Vagina (tissue), 2 donors: ENCODE results near the gene SLC22A23. TPM values are rescaled to one million over a fixed set of nuclear protein-coding genes. Genes with fewer than 3 reads are reported as not detected.

Experiments used
- DNase-seq, 2 donors: peaks; one replicate each; pipeline ENCODE4 v3.0.0-alpha.2; 2017; ENCODE audit errors: extremely low spot score in 2 of 2
- H3K27ac ChIP-seq: fragments of 200-600 bp; sonication (generic); one replicate; pipeline ENCODE4 v1.5.1; 2019
- H3K27me3 ChIP-seq: fragments of 200-600 bp; sonication (generic); one replicate; pipeline ENCODE4 v1.5.1; 2019
- H3K36me3 ChIP-seq, 2 donors: fragments of 200-600 bp; sonication (generic); one replicate each; pipeline ENCODE4 v1.5.1; 2017 to 2019
- H3K4me1 ChIP-seq: fragments of 200-600 bp; sonication (generic); one replicate; pipeline ENCODE4 v1.5.1; 2019
- H3K4me3 ChIP-seq, 2 donors: fragments of 200-600 bp; sonication (generic); 1 replicate in 1 of 2; 2 replicates in 1 of 2; pipeline ENCODE4 v1.5.1; 2016 to 2019
- H3K9me3 ChIP-seq: fragments of 200-600 bp; sonication (generic); one replicate; pipeline ENCODE4 v1.5.1; 2019
- POLR2A ChIP-seq, 2 donors: fragments of 450-650 bp; IDR thresholded peaks; one replicate each; pipeline ENCODE4 v1.6.1; 2017; ENCODE audit warnings: antibody characterized with exemption in 2 of 2, mild to moderate bottlenecking in 2 of 2, moderate library complexity in 2 of 2
- POLR2AphosphoS5 ChIP-seq, 2 donors: sonication (generic); formaldehyde crosslinking; IDR thresholded peaks; one replicate each; pipeline ENCODE4 v1.9.0; 2017; ENCODE audit warnings: antibody characterized with exemption in 2 of 2, mild to moderate bottlenecking in 2 of 2, low read depth in 1 of 2; ENCODE audit not compliant: insufficient read depth in 1 of 2
- intact Hi-C: fragments of 100-400 bp; cut with DNase I; formaldehyde crosslinking; loops from one replicate; pipeline ENCODE4 v1.15.1; 2023
- total RNA-seq: library from RNA; depleted of rRNA; stranded (reverse); fragments of >200 nt; gene quantifications from one replicate; pipeline ENCODE4 v1.2.3, GENCODE V29; 2016
- TF ChIP-seq, protein P1 (sequence below), 3 experiments: fragments of 450-650 bp in 2 of 3; fragments of 200-600 bp in 1 of 3; sonication (generic) in 1 of 3; IDR thresholded peaks; one replicate each; pipeline ENCODE4 v1.5.1; 2017 to 2019; ENCODE audit warnings: antibody characterized with exemption in 3 of 3, mild to moderate bottlenecking in 2 of 3, moderate library complexity in 2 of 3

SLC22A23 gene
- total RNA-seq, 1 donor from 2014 or later: 40.5 TPM

DNA sequence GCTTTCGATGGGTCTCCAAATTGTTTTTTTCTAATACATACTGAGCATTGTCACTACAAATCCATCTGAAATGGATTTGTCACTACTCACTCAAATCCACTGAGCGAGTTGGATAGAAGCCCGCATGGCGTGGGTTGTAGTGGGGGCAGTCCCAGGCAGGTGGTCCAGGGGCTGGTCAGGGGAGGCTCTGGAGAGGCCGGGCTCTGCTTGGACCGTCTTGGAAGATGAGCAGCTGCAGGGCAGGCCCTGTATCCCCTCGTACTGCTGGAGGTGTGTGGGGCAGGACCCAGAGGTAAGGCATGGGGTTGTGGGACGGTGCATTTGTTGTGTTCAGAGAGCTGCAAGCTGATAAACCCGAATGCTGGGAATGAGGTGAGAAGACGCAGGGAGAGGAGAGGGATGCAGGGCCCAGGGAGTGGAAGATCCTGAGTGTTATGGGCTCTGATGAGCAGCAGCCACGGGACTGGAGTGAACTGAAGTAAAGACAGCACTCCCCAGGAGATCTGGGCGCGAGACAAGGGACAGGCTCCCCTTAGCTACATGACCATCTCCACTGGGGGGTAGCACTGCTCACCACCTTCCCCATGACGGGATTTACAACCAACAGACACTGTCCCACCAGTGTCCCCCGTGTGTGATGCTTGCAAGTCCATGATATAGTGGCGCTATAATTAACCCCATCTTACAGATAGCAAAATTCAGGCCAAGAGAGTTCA, 152.2 kb downstream of the SLC22A23 start:
- Histone ChIP-seq H3K27ac (no peak overlapping the region), H3K27me3 (no peaks in the 10 kb centered on the region), H3K4me1 (no peaks in the 10 kb centered on the region), H3K4me3 (no peak overlapping the region), H3K36me3 (no peaks in the 10 kb centered on the region), H3K9me3 (no peaks in the 10 kb centered on the region)
- TF ChIP-seq POLR2A (IDR thresholded peaks at IDR 0.05): no peak
- TF ChIP-seq, protein P1, sequence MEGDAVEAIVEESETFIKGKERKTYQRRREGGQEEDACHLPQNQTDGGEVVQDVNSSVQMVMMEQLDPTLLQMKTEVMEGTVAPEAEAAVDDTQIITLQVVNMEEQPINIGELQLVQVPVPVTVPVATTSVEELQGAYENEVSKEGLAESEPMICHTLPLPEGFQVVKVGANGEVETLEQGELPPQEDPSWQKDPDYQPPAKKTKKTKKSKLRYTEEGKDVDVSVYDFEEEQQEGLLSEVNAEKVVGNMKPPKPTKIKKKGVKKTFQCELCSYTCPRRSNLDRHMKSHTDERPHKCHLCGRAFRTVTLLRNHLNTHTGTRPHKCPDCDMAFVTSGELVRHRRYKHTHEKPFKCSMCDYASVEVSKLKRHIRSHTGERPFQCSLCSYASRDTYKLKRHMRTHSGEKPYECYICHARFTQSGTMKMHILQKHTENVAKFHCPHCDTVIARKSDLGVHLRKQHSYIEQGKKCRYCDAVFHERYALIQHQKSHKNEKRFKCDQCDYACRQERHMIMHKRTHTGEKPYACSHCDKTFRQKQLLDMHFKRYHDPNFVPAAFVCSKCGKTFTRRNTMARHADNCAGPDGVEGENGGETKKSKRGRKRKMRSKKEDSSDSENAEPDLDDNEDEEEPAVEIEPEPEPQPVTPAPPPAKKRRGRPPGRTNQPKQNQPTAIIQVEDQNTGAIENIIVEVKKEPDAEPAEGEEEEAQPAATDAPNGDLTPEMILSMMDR (IDR thresholded peaks at IDR 0.05): no peak
- intact Hi-C loops: no loop called here
- no peak for DNase-seq

DNA sequence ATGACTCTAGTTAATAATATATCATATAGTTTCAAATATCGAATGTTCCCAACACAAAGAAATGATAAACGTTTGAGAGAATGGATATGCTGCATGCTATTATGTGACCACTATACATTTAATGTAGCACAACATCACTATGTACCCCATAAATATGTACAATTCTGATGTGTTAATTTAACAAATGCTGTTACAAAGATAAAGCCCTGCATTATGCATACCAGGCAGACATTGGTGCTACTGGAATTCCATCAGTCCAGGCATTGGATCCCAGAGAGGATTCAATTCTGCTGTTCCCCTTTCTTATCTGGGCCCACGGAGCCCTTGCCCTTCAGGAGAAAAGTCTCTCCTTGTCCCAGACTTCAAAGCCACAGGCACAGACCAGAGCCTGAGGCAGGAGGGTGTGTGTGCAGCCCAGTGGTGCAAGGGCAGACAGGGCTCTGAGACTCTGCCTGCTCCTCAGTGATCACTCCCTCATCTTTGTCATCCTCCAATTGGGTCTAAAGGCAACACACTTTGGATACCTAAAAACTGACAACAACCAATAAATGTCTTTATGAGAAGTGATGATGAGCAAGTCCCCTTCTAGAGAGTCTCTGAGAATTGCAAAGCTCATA, 152.9 kb downstream of the SLC22A23 start:
- intact Hi-C loops: no loop called here
- DNase-seq: no peak
- Histone ChIP-seq H3K4me3 (no peak overlapping the region), H3K36me3 (no peaks in the 10 kb centered on the region), H3K27me3 (no peaks in the 10 kb centered on the region), H3K27ac (no peak overlapping the region), H3K4me1 (no peaks in the 10 kb centered on the region), H3K9me3 (no peaks in the 10 kb centered on the region)
- TF ChIP-seq POLR2AphosphoS5 (IDR thresholded peaks at IDR 0.05; ENCODE audit: insufficient read depth in 1 of 2, low read depth in 1 of 2) (no peak), POLR2A (IDR thresholded peaks at IDR 0.05) (no peak)
- TF ChIP-seq, protein P1 (IDR thresholded peaks at IDR 0.05): no peak

GRCh38 chr6:3301506-3301905, 155.3 kb downstream of the SLC22A23 start:
- Histone ChIP-seq H3K36me3 (no peaks in the 10 kb centered on the region), H3K4me3 (no peak overlapping the region), H3K4me1 (no peaks in the 10 kb centered on the region), H3K27me3 (no peaks in the 10 kb centered on the region), H3K27ac (no peak overlapping the region), H3K9me3 (no peaks in the 10 kb centered on the region)
- intact Hi-C loops: no loop called here
- TF ChIP-seq POLR2AphosphoS5 (IDR thresholded peaks at IDR 0.05; ENCODE audit: insufficient read depth in 1 of 2, low read depth in 1 of 2) (no peak), POLR2A (IDR thresholded peaks at IDR 0.05) (no peak)
- TF ChIP-seq, protein P1 (IDR thresholded peaks at IDR 0.05): no peak
- DNase-seq: no peak

DNA sequence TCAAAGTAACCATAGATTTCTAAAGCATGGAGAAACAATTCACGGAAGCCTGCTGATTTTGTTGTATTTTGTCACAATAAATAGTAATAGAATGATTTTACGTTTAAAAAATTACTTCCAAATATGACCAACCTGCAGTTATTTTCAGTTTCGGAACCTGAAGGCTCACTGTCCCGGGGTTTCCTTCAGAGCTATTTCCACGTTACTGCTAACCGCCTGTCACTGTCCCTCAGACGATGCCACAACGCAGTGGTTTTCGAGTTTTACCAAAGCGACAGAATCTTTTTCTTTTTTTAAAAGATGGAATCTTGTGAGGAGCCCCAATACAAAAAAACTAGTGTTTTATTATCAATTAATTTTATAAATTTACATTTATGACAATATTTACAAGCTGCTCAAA, 157.6 kb downstream of the SLC22A23 start:
- Histone ChIP-seq H3K4me1 (no peaks in the 10 kb centered on the region), H3K9me3 (no peaks in the 10 kb centered on the region), H3K27ac (no peak overlapping the region), H3K4me3 (no peak overlapping the region), H3K36me3 (no peaks in the 10 kb centered on the region), H3K27me3 (no peaks in the 10 kb centered on the region)
- intact Hi-C loops: no loop called here
- no peak for DNase-seq
- no peak for TF ChIP-seq POLR2AphosphoS5 (IDR thresholded peaks at IDR 0.05; ENCODE audit: insufficient read depth in 1 of 2, low read depth in 1 of 2)

DNA sequence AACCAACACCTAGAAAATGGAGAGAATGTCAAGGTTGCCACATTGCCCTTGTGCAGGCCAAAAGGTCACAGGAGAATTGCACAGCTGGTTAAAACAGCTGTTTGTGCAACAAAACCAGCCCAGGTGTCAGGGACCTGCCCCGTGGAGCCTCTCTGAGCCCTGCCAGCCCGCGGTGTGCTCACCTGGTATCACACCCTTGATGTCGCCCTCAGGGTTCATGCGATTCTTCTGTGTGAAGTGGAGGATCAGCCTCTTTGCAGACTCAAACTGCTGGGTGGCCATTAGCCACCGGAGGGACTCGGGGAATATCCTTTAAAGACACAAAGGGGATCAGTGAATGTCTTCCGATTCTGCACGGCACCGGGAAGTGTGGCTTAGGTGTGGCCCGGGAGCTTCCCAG, 158.9 kb downstream of the SLC22A23 start:
- H3K27ac ChIP-seq: no peak overlapping the region
- no peaks in the 10 kb centered on the region for H3K27me3 ChIP-seq
- H3K36me3 ChIP-seq: no peaks in the 10 kb centered on the region
- H3K4me1 ChIP-seq: no peaks in the 10 kb centered on the region
- intact Hi-C loops: no loop called here
- TF ChIP-seq POLR2A (IDR thresholded peaks at IDR 0.05): no peak
- TF ChIP-seq, protein P1 (IDR thresholded peaks at IDR 0.05): no peak
- no peak for TF ChIP-seq POLR2AphosphoS5 (IDR thresholded peaks at IDR 0.05; ENCODE audit: insufficient read depth in 1 of 2, low read depth in 1 of 2)
- H3K9me3 ChIP-seq: no peaks in the 10 kb centered on the region
- H3K4me3 ChIP-seq: no peak overlapping the region
- DNase-seq: no peak
